ENCODE results near the gene ADSL.

DNA sequence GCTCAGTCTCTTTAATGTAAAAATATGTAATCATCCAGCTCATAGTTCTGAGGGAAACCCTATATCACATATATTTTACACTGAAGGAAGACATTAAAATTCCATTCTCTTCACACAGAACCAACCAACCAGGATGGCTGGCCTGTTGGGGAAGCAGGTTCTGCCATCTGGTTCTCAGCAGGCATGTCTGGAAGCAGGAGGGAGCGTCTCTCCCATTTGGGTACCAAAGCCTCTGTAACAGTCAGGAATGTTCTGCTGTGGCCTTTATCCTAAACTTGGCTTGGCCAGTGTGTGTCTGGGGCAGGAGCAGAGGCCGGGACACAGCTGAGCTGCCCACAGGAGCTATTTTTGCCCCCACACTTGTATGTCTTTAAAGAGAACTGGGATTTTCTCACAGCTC is 53.3 kb downstream of the ADSL start:
- no peak for TF ChIP-seq ZFP3 (CRISPR knock-in tag; IDR thresholded peaks at IDR 0.05)
- TF ChIP-seq PPARA (CRISPR knock-in tag; IDR thresholded peaks at IDR 0.05; ENCODE audit: borderline replicate concordance) = no peak
- TF ChIP-seq BACH2 (CRISPR knock-in tag; IDR thresholded peaks at IDR 0.05; ENCODE audit: borderline replicate concordance) = no peak
